ENCODE measurements around the gene PARD6G. TPM values are rescaled to one million over a fixed set of nuclear protein-coding genes. Genes with fewer than 3 reads are reported as not detected.

PARD6G gene
- total and polyA plus RNA-seq, 2 experiments from 2014 or later, result 6.9 to 18.5 TPM

GRCh38 chr18:80168982-80169381, 78.3 kb downstream of the PARD6G start:
- H3K27me3 Mint-ChIP-seq (ENCODE audit: insufficient read depth, low read depth, poor library complexity), result peaks cover 6% of the 10 kb centered on the region
- TF ChIP-seq, protein P1, sequence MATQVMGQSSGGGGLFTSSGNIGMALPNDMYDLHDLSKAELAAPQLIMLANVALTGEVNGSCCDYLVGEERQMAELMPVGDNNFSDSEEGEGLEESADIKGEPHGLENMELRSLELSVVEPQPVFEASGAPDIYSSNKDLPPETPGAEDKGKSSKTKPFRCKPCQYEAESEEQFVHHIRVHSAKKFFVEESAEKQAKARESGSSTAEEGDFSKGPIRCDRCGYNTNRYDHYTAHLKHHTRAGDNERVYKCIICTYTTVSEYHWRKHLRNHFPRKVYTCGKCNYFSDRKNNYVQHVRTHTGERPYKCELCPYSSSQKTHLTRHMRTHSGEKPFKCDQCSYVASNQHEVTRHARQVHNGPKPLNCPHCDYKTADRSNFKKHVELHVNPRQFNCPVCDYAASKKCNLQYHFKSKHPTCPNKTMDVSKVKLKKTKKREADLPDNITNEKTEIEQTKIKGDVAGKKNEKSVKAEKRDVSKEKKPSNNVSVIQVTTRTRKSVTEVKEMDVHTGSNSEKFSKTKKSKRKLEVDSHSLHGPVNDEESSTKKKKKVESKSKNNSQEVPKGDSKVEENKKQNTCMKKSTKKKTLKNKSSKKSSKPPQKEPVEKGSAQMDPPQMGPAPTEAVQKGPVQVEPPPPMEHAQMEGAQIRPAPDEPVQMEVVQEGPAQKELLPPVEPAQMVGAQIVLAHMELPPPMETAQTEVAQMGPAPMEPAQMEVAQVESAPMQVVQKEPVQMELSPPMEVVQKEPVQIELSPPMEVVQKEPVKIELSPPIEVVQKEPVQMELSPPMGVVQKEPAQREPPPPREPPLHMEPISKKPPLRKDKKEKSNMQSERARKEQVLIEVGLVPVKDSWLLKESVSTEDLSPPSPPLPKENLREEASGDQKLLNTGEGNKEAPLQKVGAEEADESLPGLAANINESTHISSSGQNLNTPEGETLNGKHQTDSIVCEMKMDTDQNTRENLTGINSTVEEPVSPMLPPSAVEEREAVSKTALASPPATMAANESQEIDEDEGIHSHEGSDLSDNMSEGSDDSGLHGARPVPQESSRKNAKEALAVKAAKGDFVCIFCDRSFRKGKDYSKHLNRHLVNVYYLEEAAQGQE (IDR thresholded peaks at IDR 0.05; ENCODE audit: unreplicated experiment), result no peak
- TF ChIP-seq, protein P2, sequence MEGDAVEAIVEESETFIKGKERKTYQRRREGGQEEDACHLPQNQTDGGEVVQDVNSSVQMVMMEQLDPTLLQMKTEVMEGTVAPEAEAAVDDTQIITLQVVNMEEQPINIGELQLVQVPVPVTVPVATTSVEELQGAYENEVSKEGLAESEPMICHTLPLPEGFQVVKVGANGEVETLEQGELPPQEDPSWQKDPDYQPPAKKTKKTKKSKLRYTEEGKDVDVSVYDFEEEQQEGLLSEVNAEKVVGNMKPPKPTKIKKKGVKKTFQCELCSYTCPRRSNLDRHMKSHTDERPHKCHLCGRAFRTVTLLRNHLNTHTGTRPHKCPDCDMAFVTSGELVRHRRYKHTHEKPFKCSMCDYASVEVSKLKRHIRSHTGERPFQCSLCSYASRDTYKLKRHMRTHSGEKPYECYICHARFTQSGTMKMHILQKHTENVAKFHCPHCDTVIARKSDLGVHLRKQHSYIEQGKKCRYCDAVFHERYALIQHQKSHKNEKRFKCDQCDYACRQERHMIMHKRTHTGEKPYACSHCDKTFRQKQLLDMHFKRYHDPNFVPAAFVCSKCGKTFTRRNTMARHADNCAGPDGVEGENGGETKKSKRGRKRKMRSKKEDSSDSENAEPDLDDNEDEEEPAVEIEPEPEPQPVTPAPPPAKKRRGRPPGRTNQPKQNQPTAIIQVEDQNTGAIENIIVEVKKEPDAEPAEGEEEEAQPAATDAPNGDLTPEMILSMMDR (conservative IDR thresholded peaks at IDR 0.05; ENCODE audit: low read depth in 2 of 2), result no peak
- TF ChIP-seq, protein P3, sequence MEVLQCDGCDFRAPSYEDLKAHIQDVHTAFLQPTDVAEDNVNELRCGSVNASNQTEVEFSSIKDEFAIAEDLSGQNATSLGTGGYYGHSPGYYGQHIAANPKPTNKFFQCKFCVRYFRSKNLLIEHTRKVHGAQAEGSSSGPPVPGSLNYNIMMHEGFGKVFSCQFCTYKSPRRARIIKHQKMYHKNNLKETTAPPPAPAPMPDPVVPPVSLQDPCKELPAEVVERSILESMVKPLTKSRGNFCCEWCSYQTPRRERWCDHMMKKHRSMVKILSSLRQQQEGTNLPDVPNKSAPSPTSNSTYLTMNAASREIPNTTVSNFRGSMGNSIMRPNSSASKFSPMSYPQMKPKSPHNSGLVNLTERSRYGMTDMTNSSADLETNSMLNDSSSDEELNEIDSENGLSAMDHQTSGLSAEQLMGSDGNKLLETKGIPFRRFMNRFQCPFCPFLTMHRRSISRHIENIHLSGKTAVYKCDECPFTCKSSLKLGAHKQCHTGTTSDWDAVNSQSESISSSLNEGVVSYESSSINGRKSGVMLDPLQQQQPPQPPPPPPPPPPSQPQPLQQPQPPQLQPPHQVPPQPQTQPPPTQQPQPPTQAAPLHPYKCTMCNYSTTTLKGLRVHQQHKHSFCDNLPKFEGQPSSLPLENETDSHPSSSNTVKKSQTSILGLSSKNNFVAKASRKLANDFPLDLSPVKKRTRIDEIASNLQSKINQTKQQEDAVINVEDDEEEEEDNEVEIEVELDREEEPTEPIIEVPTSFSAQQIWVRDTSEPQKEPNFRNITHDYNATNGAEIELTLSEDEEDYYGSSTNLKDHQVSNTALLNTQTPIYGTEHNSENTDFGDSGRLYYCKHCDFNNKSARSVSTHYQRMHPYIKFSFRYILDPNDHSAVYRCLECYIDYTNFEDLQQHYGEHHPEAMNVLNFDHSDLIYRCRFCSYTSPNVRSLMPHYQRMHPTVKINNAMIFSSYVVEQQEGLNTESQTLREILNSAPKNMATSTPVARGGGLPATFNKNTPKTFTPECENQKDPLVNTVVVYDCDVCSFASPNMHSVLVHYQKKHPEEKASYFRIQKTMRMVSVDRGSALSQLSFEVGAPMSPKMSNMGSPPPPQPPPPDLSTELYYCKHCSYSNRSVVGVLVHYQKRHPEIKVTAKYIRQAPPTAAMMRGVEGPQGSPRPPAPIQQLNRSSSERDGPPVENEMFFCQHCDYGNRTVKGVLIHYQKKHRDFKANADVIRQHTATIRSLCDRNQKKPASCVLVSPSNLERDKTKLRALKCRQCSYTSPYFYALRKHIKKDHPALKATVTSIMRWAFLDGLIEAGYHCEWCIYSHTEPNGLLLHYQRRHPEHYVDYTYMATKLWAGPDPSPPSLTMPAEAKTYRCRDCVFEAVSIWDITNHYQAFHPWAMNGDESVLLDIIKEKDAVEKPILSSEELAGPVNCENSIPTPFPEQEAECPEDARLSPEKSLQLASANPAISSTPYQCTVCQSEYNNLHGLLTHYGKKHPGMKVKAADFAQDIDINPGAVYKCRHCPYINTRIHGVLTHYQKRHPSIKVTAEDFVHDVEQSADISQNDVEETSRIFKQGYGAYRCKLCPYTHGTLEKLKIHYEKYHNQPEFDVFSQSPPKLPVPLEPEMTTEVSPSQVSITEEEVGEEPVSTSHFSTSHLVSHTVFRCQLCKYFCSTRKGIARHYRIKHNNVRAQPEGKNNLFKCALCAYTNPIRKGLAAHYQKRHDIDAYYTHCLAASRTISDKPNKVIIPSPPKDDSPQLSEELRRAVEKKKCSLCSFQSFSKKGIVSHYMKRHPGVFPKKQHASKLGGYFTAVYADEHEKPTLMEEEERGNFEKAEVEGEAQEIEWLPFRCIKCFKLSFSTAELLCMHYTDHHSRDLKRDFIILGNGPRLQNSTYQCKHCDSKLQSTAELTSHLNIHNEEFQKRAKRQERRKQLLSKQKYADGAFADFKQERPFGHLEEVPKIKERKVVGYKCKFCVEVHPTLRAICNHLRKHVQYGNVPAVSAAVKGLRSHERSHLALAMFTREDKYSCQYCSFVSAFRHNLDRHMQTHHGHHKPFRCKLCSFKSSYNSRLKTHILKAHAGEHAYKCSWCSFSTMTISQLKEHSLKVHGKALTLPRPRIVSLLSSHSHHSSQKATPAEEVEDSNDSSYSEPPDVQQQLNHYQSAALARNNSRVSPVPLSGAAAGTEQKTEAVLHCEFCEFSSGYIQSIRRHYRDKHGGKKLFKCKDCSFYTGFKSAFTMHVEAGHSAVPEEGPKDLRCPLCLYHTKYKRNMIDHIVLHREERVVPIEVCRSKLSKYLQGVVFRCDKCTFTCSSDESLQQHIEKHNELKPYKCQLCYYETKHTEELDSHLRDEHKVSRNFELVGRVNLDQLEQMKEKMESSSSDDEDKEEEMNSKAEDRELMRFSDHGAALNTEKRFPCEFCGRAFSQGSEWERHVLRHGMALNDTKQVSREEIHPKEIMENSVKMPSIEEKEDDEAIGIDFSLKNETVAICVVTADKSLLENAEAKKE (CRISPR knock-in tag; IDR thresholded peaks at IDR 0.05), result no peak
- TF ChIP-seq ZNF114 (CRISPR knock-in tag; IDR thresholded peaks at IDR 0.05), result no peak
- no peak for TF ChIP-seq EZH2 (IDR thresholded peaks at IDR 0.05; ENCODE audit: low read depth, unreplicated experiment)
- TF ChIP-seq POLR2AphosphoS5 (IDR thresholded peaks at IDR 0.05; ENCODE audit: low read depth), result no peak
- no peak for TF ChIP-seq NANOG (IDR thresholded peaks at IDR 0.05; ENCODE audit: borderline replicate concordance)
- TF ChIP-seq, protein P4, sequence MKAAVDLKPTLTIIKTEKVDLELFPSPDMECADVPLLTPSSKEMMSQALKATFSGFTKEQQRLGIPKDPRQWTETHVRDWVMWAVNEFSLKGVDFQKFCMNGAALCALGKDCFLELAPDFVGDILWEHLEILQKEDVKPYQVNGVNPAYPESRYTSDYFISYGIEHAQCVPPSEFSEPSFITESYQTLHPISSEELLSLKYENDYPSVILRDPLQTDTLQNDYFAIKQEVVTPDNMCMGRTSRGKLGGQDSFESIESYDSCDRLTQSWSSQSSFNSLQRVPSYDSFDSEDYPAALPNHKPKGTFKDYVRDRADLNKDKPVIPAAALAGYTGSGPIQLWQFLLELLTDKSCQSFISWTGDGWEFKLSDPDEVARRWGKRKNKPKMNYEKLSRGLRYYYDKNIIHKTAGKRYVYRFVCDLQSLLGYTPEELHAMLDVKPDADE (IDR thresholded peaks at IDR 0.05), result no peak
- TF ChIP-seq STAT1 (IDR thresholded peaks at IDR 0.05; ENCODE audit: unreplicated experiment), result no peak
- no peak for TF ChIP-seq EZH2phosphoT487 (IDR thresholded peaks at IDR 0.05; ENCODE audit: unreplicated experiment)
- TF ChIP-seq ZNF331 (CRISPR knock-in tag; IDR thresholded peaks at IDR 0.05; ENCODE audit: low read depth), result no peak
- TF ChIP-seq JUNB (IDR thresholded peaks at IDR 0.05; ENCODE audit: unreplicated experiment), result no peak
- TF ChIP-seq CREB1 (CRISPR knock-in tag; IDR thresholded peaks at IDR 0.05; ENCODE audit: low read depth), result no peak
- H3K4me3 Mint-ChIP-seq, result no peak overlapping the region
- Histone ChIP-seq H3K4me2 (no peak overlapping the region), H3K27ac (ENCODE audit: low read depth) (no peak overlapping the region), H3K4me3 (no peak overlapping the region), H4K20me1 (replicated peaks; ENCODE audit: insufficient read depth) (no peaks in the 10 kb centered on the region), H3F3A (replicated peaks; ENCODE audit: low read depth) (no peaks in the 10 kb centered on the region), H3K36me3 (ENCODE audit: insufficient read depth) (no peaks in the 10 kb centered on the region), H3K4me1 (ENCODE audit: insufficient read depth) (no peaks in the 10 kb centered on the region), H2AFZ (no peak overlapping the region), H3K27me3 (ENCODE audit: insufficient read depth) (no peaks in the 10 kb centered on the region), H3K79me2 (replicated peaks; ENCODE audit: insufficient read depth) (no peaks in the 10 kb centered on the region), H3K9me2 (ENCODE audit: insufficient read depth) (no peaks in the 10 kb centered on the region)
- peaks cover 9% of the 10 kb centered on the region for H3K36me3 Mint-ChIP-seq (ENCODE audit: low read depth)
- DNase-seq (ENCODE audit: low spot score), result no peak
- H3K4me1 Mint-ChIP-seq, result peaks cover 3% of the 10 kb centered on the region; the same call in 2 of the 3 replicates
- H3K9me3 Mint-ChIP-seq, result peaks cover 18% of the 10 kb centered on the region
- no peak overlapping the region for H3K27ac Mint-ChIP-seq
- no peak for ATAC-seq
